Stimulated activated CD4-positive, alpha-beta T cell treated with anti-CD3 and anti-CD28 coated beads, Interleukin-2, amount 100 ng/mL, for 24 hours (primary cell): Measurements from ENCODE around the gene C12orf57.

Source experiments
- DNase-seq, 2 donors: peaks; one replicate each; pipeline ENCODE4 v3.0.0-alpha.2; 2020

C12orf57 gene

GRCh38 chr12:6954316-6955107 is 10.7 kb downstream of the C12orf57 start:
- peak in 1 of 2 donors; percentile 19 for DNase-seq

GRCh38 chr12:6955108-6956020 is 11.5 kb downstream of the C12orf57 start:
- DNase-seq, result no peak

GRCh38 chr12:6956021-6956727 is 12.4 kb downstream of the C12orf57 start:
- peak in 1 of 2 donors; percentile 37 for DNase-seq

- DNase-seq, result peak in 1 of 2 donors; percentile 29
Measured at GRCh38 chr12:6957151-6957701, 13.4 kb downstream of the C12orf57 start.

GRCh38 chr12:6957741-6958608 is 14.2 kb downstream of the C12orf57 start:
- DNase-seq, result peak in 1 of 2 donors; percentile 36

GRCh38 chr12:6958609-6959057 is 14.8 kb downstream of the C12orf57 start:
- no peak for DNase-seq

GRCh38 chr12:6959058-6959804 is 15.4 kb downstream of the C12orf57 start:
- peak; percentile 68 to 73 for DNase-seq

- DNase-seq, result no peak
Measured at GRCh38 chr12:6959805-6960592, 16.2 kb downstream of the C12orf57 start.

GRCh38 chr12:6960593-6961277 is 16.9 kb downstream of the C12orf57 start:
- DNase-seq, result peak in 1 of 2 donors; percentile 38

- DNase-seq, result peak; percentile 93 to 94
Measured at GRCh38 chr12:6961278-6961694, 17.5 kb downstream of the C12orf57 start.

- DNase-seq, result peak; percentile 71
Measured at GRCh38 chr12:6961695-6962284, 18.0 kb downstream of the C12orf57 start.

- DNase-seq, result peak in 1 of 2 donors; percentile 35
Measured at GRCh38 chr12:6962285-6963015, 18.6 kb downstream of the C12orf57 start.

- peak in 1 of 2 donors; percentile 33 for DNase-seq
Measured at GRCh38 chr12:6963016-6963731, 19.4 kb downstream of the C12orf57 start.

- DNase-seq, result peak in 1 of 2 donors; percentile 28
Measured at GRCh38 chr12:6963791-6964413, 20.1 kb downstream of the C12orf57 start.

GRCh38 chr12:6964605-6965025 is 20.8 kb downstream of the C12orf57 start:
- DNase-seq, result peak in 1 of 2 donors; percentile 23

- peak; percentile 90 to 93 for DNase-seq
Measured at GRCh38 chr12:6965026-6965661, 21.3 kb downstream of the C12orf57 start.
